Activated effector memory CD4-positive, alpha-beta T cell treated with anti-CD3 and anti-CD28 coated beads, Interleukin-2, amount 50 U/mL, for 16 hours (primary cell): ENCODE measurements around the gene MOCS1.

ENCODE experiments used
- DNase-seq: peaks from one replicate; pipeline ENCODE4 v3.0.0-alpha.2; 2020

MOCS1 gene

GRCh38 chr6:39901116-39901655, 33.1 kb downstream of the MOCS1 start:
- DNase-seq, result peak; percentile 49

GRCh38 chr6:39899554-39900295, 34.5 kb downstream of the MOCS1 start:
- peak; percentile 24 for DNase-seq

GRCh38 chr6:39898625-39899024, 35.6 kb downstream of the MOCS1 start:
- DNase-seq, result no peak

- no peak for DNase-seq
These were observed 36.6 kb downstream of the MOCS1 start for GRCh38 chr6:39897698-39898097.

GRCh38 chr6:39896701-39897100, 37.6 kb downstream of the MOCS1 start:
- no peak for DNase-seq

- peak; percentile 10 for DNase-seq
These were observed 41.0 kb downstream of the MOCS1 start for GRCh38 chr6:39893286-39893685.

- DNase-seq, result no peak
These were observed 41.7 kb downstream of the MOCS1 start for GRCh38 chr6:39892490-39893129.

GRCh38 chr6:39891976-39892375, 42.3 kb downstream of the MOCS1 start:
- no peak for DNase-seq

- DNase-seq, result no peak
These were observed 42.9 kb downstream of the MOCS1 start for GRCh38 chr6:39891353-39891752.

- DNase-seq, result no peak
These were observed 45.0 kb downstream of the MOCS1 start for GRCh38 chr6:39889229-39889628.

- no peak for DNase-seq
These were observed 46.4 kb downstream of the MOCS1 start for GRCh38 chr6:39887692-39888450.

- no peak for DNase-seq
These were observed 47.4 kb downstream of the MOCS1 start for GRCh38 chr6:39886871-39887270.

GRCh38 chr6:39885691-39886090, 48.6 kb downstream of the MOCS1 start:
- peak; percentile 21 for DNase-seq

GRCh38 chr6:39884696-39885095, 49.6 kb downstream of the MOCS1 start:
- no peak for DNase-seq

GRCh38 chr6:39882531-39882899, 51.7 kb downstream of the MOCS1 start:
- peak; percentile 24 for DNase-seq

GRCh38 chr6:39881851-39882530, 52.3 kb downstream of the MOCS1 start:
- no peak for DNase-seq

- DNase-seq, result no peak
These were observed 53.7 kb downstream of the MOCS1 start for GRCh38 chr6:39880594-39880993.

- no peak for DNase-seq
These were observed 54.7 kb downstream of the MOCS1 start for GRCh38 chr6:39879535-39879934.

- DNase-seq, result no peak
These were observed 57.4 kb downstream of the MOCS1 start for GRCh38 chr6:39876826-39877225.

GRCh38 chr6:39876111-39876510, 58.2 kb downstream of the MOCS1 start:
- DNase-seq, result no peak

GRCh38 chr6:39873439-39873838, 60.8 kb downstream of the MOCS1 start:
- no peak for DNase-seq

- DNase-seq, result no peak
These were observed 63.3 kb downstream of the MOCS1 start for GRCh38 chr6:39870950-39871349.

GRCh38 chr6:39867592-39867991, 66.7 kb downstream of the MOCS1 start:
- DNase-seq, result no peak
